Left cardiac atrium (tissue), 4 donors: ENCODE data around the gene MOB1B. TPM values are rescaled to one million over a fixed set of nuclear protein-coding genes. Genes with fewer than 3 reads are reported as not detected.

ENCODE experiments used
- ATAC-seq, 2 donors: fragments of 200-7000 bp; cut with Tn5 transposase; one replicate each; pipeline ENCODE4 v1.9.1; 2020; ENCODE audit warnings: mild to moderate bottlenecking in 2 of 2, moderate library complexity in 2 of 2
- DNase-seq: peaks from one replicate; pipeline ENCODE4 v3.0.0-alpha.2; 2020
- intact Hi-C, 2 donors: fragments of 100-400 bp; cut with DNase I; formaldehyde crosslinking; loops; one replicate each; pipeline versions ENCODE4 v1.14.1 to v1.15.1; 2022 to 2023
- total RNA-seq, 2 donors: library from RNA; stranded (reverse); fragmentation: NEBNext Ultra II Directional; extraction: Animal tissue kit (Norgen Biotek cat#: 25700); gene quantifications; one replicate each; pipeline ENCODE4 v1.2.1, GENCODE V29; 2021
- donor health status: DM: no; HTN: yes; CAD: no.
- donor health status: DM: no; HTN: yes; CAD: no; lungs with severe emphysema.
- donor health status: DM: yes; HTN: yes; CAD: no.
- donor health status: Dilated cardiomyopathy.

MOB1B gene
- total RNA-seq, 2 donors from 2014 or later, result 16.0 to 20.3 TPM

- DNase-seq (no peak), ATAC-seq (peak in 1 of 2 donors; percentile 63)
- intact Hi-C loops, result no loop called here
Measured at GRCh38 chr4:70945046-70945445, 42.9 kb downstream of the MOB1B start.

GRCh38 chr4:70945452-70946055 is 43.4 kb downstream of the MOB1B start:
- intact Hi-C loops, result no loop called here
- DNase-seq (no peak), ATAC-seq (no peak)

- no peak for ATAC-seq
Measured at GRCh38 chr4:70946939-70947338, 44.8 kb downstream of the MOB1B start.

GRCh38 chr4:70948665-70949260 is 46.6 kb downstream of the MOB1B start:
- intact Hi-C loops, result no loop called here
- DNase-seq (no peak), ATAC-seq (no peak)

More at GRCh38 chr4:70946939-70947338, 44.8 kb downstream of the MOB1B start:
- DNase-seq, result no peak
- intact Hi-C loops, result no loop called here

GRCh38 chr4:70954032-70954431 is 51.9 kb downstream of the MOB1B start:
- DNase-seq, result no peak
- intact Hi-C loops, result no loop called here
- no peak for ATAC-seq

GRCh38 chr4:70956549-70957210 is 54.5 kb downstream of the MOB1B start:
- ATAC-seq (no peak), DNase-seq (no peak)
- intact Hi-C loops, result no loop called here

- no peak for DNase-seq
- intact Hi-C loops, result no loop called here
- ATAC-seq, result no peak
Measured at GRCh38 chr4:70958681-70959080, 56.5 kb downstream of the MOB1B start.

- ATAC-seq (no peak), DNase-seq (no peak)
- intact Hi-C loops, result no loop called here
Measured at GRCh38 chr4:70969076-70969475, 66.9 kb downstream of the MOB1B start.

GRCh38 chr4:70976252-70976651 is 74.1 kb downstream of the MOB1B start:
- intact Hi-C loops, result no loop called here
- ATAC-seq (no peak), DNase-seq (no peak)

GRCh38 chr4:70979445-70980008 is 77.4 kb downstream of the MOB1B start:
- no peak for DNase-seq
- no peak for ATAC-seq
- intact Hi-C loops, result no loop called here

- intact Hi-C loops, result no loop called here
- ATAC-seq (no peak), DNase-seq (no peak)
Measured at GRCh38 chr4:70980196-70980595, 78.0 kb downstream of the MOB1B start.

- DNase-seq (no peak), ATAC-seq (no peak)
- intact Hi-C loops, result no loop called here
Measured at GRCh38 chr4:70984106-70984505, 81.9 kb downstream of the MOB1B start.

- intact Hi-C loops, result no loop called here
- ATAC-seq, result no peak
Measured at GRCh38 chr4:70984589-70984988, 82.4 kb downstream of the MOB1B start.

GRCh38 chr4:70991596-70991995 is 89.4 kb downstream of the MOB1B start:
- intact Hi-C loops, result loop anchor here in 1 of 2 donors (10.0 kb wide), 1 partner anchor 157 kb away; the partner anchor contains the start of gene GRSF1
- DNase-seq (no peak), ATAC-seq (no peak)

More at GRCh38 chr4:70984589-70984988, 82.4 kb downstream of the MOB1B start:
- no peak for DNase-seq

- ATAC-seq (no peak), DNase-seq (no peak)
- intact Hi-C loops, result loop anchor here in 1 of 2 donors (10.0 kb wide), 1 partner anchor 158 kb away; the partner anchor contains the start of gene GRSF1
Measured at GRCh38 chr4:70992391-70992881, 90.3 kb downstream of the MOB1B start.

- intact Hi-C loops, result loop anchor here in 1 of 2 donors (10.0 kb wide), 1 partner anchor 159 kb away; the partner anchor contains the start of gene GRSF1
- peak; percentile 99 for ATAC-seq
Measured at GRCh38 chr4:70993181-70994068, 91.3 kb downstream of the MOB1B start, which contains the start of gene DCK. DCK (plus strand) TSS chr4:70993649; CDS start chr4:70993836, 187 bp downstream.

GRCh38 chr4:70994069-70994366 is 91.8 kb downstream of the MOB1B start:
- intact Hi-C loops, result loop anchor here in 1 of 2 donors (10.0 kb wide), 1 partner anchor 159 kb away; the partner anchor contains the start of gene GRSF1
- no peak for DNase-seq
- no peak for ATAC-seq

More at GRCh38 chr4:70993181-70994068, 91.3 kb downstream of the MOB1B start, which contains the start of gene DCK:
- DNase-seq, result peak; percentile 94

- ATAC-seq (no peak), DNase-seq (no peak)
- intact Hi-C loops, result loop anchor here in 1 of 2 donors (10.0 kb wide), 1 partner anchor 160 kb away; the partner anchor contains the start of gene GRSF1
Measured at GRCh38 chr4:70994387-70995099, 92.4 kb downstream of the MOB1B start.
